SK-N-MC (cell line): Measurements from ENCODE around the gene EXD3.

ENCODE experiments used
- DNase-seq: peaks from one replicate; pipeline ENCODE4 v3.0.0-alpha.2; 2011; ENCODE audit warnings: low read depth, low spot score
- H3K27ac ChIP-seq: fragments of 200-600 bp; sonication (generic); 2 replicates; pipeline ENCODE4 v1.5.1; 2016; ENCODE audit warnings: mixed run types
- H3K36me3 ChIP-seq: fragments of 200-600 bp; sonication (generic); 2 replicates; pipeline ENCODE4 v1.6.1; 2017; ENCODE audit warnings: antibody characterized with exemption, low read length, mixed read lengths; ENCODE audit not compliant: insufficient read depth
- H3K4me3 ChIP-seq: fragments of 200-600 bp; sonication (generic); 2 replicates; pipeline ENCODE4 v1.5.1; 2016
- H3K9ac ChIP-seq: fragments of 200-600 bp; sonication (generic); 2 replicates; pipeline ENCODE4 v1.8.0; 2017; ENCODE audit warnings: mixed run types, mixed read lengths; ENCODE audit not compliant: insufficient read length
- H3K9me3 ChIP-seq: fragments of 200-600 bp; sonication (generic); 2 replicates; pipeline ENCODE4 v1.6.1; 2017; ENCODE audit warnings: low read depth, mild to moderate bottlenecking, antibody characterized with exemption, low read length, moderate library complexity, mixed read lengths
- EZH2 ChIP-seq: fragments of 200-600 bp; sonication (generic); IDR thresholded peaks from one replicate; pipeline ENCODE4 v1.6.1; 2017; ENCODE audit warnings: antibody characterized with exemption
- FOXP2 ChIP-seq: optimal IDR thresholded peaks from 2 replicates; pipeline ENCODE3; 2011; ENCODE audit warnings: mild to moderate bottlenecking, moderate library complexity; ENCODE audit not compliant: insufficient read depth; ENCODE audit errors: extremely low read length, control extremely low read depth
- POLR2AphosphoS5 ChIP-seq: IDR thresholded peaks from 2 replicates; pipeline ENCODE4 v1.6.1; 2012; ENCODE audit warnings: mild to moderate bottlenecking, low read depth, low read length, borderline replicate concordance

The EXD3 gene

GRCh38 chr9:137357166-137357565, 65.8 kb downstream of the EXD3 start:
- Histone ChIP-seq H3K4me3 (no peak overlapping the region), H3K9me3 (0 out of 2 replicates have a peak, but pooled peaks cover 6% of the 10 kb centered on the region), H3K27ac (no peak overlapping the region), H3K9ac (no peak overlapping the region), H3K36me3 (no peaks in the 10 kb centered on the region)
- DNase-seq, result no peak
- TF ChIP-seq POLR2AphosphoS5 (no peak), FOXP2 (no peak), EZH2 (no peak)

- TF ChIP-seq FOXP2 (no peak), EZH2 (no peak), POLR2AphosphoS5 (no peak)
- DNase-seq, result no peak
Observed at GRCh38 chr9:137355761-137356365, 67.1 kb downstream of the EXD3 start.

GRCh38 chr9:137354845-137355760, 67.9 kb downstream of the EXD3 start:
- Histone ChIP-seq H3K36me3 (no peaks in the 10 kb centered on the region), H3K9me3 (0 out of 2 replicates have a peak, but pooled peaks cover 6% of the 10 kb centered on the region)
- DNase-seq, result no peak

More at GRCh38 chr9:137355761-137356365, 67.1 kb downstream of the EXD3 start:
- no peak overlapping the region for H3K27ac ChIP-seq
- no peaks in the 10 kb centered on the region for H3K36me3 ChIP-seq
- no peak overlapping the region for H3K9ac ChIP-seq
- H3K9me3 ChIP-seq, result 0 out of 2 replicates have a peak, but pooled peaks cover 6% of the 10 kb centered on the region
- H3K4me3 ChIP-seq, result no peak overlapping the region

GRCh38 chr9:137354153-137354844, 68.7 kb downstream of the EXD3 start:
- Histone ChIP-seq H3K9ac (no peak overlapping the region), H3K36me3 (no peaks in the 10 kb centered on the region), H3K9me3 (0 out of 2 replicates have a peak, but pooled peaks cover 6% of the 10 kb centered on the region), H3K4me3 (no peak overlapping the region), H3K27ac (no peak overlapping the region)
- DNase-seq, result no peak
- TF ChIP-seq FOXP2 (no peak), POLR2AphosphoS5 (no peak), EZH2 (no peak)

More at GRCh38 chr9:137354845-137355760, 67.9 kb downstream of the EXD3 start:
- Histone ChIP-seq H3K9ac (no peak overlapping the region), H3K27ac (no peak overlapping the region), H3K4me3 (no peak overlapping the region)
- TF ChIP-seq POLR2AphosphoS5, result no peak
- TF ChIP-seq FOXP2, result no peak
- no peak for TF ChIP-seq EZH2

- Histone ChIP-seq H3K9ac (no peak overlapping the region), H3K27ac (no peak overlapping the region), H3K4me3 (no peak overlapping the region), H3K36me3 (no peaks in the 10 kb centered on the region), H3K9me3 (0 out of 2 replicates have a peak, but pooled peaks cover 6% of the 10 kb centered on the region)
- no peak for DNase-seq
- no peak for TF ChIP-seq POLR2AphosphoS5
- TF ChIP-seq FOXP2, result no peak
- no peak for TF ChIP-seq EZH2
Observed at GRCh38 chr9:137353223-137354152, 69.5 kb downstream of the EXD3 start.

- Histone ChIP-seq H3K9me3 (0 out of 2 replicates have a peak, but pooled peaks cover 6% of the 10 kb centered on the region), H3K9ac (no peak overlapping the region), H3K27ac (no peak overlapping the region), H3K4me3 (no peak overlapping the region), H3K36me3 (no peaks in the 10 kb centered on the region)
- TF ChIP-seq POLR2AphosphoS5, result no peak
- TF ChIP-seq FOXP2, result no peak
- TF ChIP-seq EZH2, result no peak
- no peak for DNase-seq
Observed at GRCh38 chr9:137352511-137353222, 70.3 kb downstream of the EXD3 start.

GRCh38 chr9:137351781-137352501, 71.0 kb downstream of the EXD3 start:
- Histone ChIP-seq H3K9ac (no peak overlapping the region), H3K36me3 (no peaks in the 10 kb centered on the region), H3K9me3 (0 out of 2 replicates have a peak, but pooled peaks cover 3% of the 10 kb centered on the region), H3K27ac (no peak overlapping the region), H3K4me3 (no peak overlapping the region)
- TF ChIP-seq FOXP2, result no peak
- no peak for TF ChIP-seq POLR2AphosphoS5
- TF ChIP-seq EZH2, result no peak
- no peak for DNase-seq
